Muscle layer of colon (tissue), 2 donors: Measurements from ENCODE around the gene SYMPK.
"Not testable (repeated sequence)": the region's sequence is repeated elsewhere in the genome, so short reads cannot be mapped to it uniquely, and the experiment has no call there.

ENCODE experiments used
- H3K27ac ChIP-seq: one replicate; pipeline ENCODE4 v1.7.0; 2013; ENCODE audit warnings: low read depth, mild to moderate bottlenecking, low read length, moderate library complexity
- H3K27me3 ChIP-seq, 2 donors: one replicate each; pipeline ENCODE4 v1.7.0; 2013; ENCODE audit warnings: low read length in 2 of 2, mild to moderate bottlenecking in 2 of 2; ENCODE audit not compliant: insufficient read depth in 2 of 2, control insufficient read depth in 1 of 2
- H3K36me3 ChIP-seq: one replicate; pipeline ENCODE4 v1.7.0; 2013; ENCODE audit warnings: mild to moderate bottlenecking, low read length; ENCODE audit not compliant: insufficient read depth
- H3K4me1 ChIP-seq: one replicate; pipeline ENCODE4 v1.7.0; 2013; ENCODE audit warnings: mild to moderate bottlenecking, low read length; ENCODE audit not compliant: insufficient read depth
- H3K4me3 ChIP-seq, 2 donors: one replicate each; pipeline ENCODE4 v1.7.0; 2013; ENCODE audit warnings: low read length in 2 of 2, low read depth in 1 of 2, mild to moderate bottlenecking in 1 of 2, moderate library complexity in 1 of 2
- H3K9ac ChIP-seq: one replicate; pipeline ENCODE4 v1.7.0; 2013; ENCODE audit warnings: low read length
- H3K9me3 ChIP-seq: one replicate; pipeline ENCODE4 v1.7.0; 2013; ENCODE audit warnings: mild to moderate bottlenecking, low read length
- donor health status: abdominal sarcoma.
- donor health status: Adenocarcinoma of cecum.

SYMPK gene

GRCh38 chr19:45874620-45874966, 11.6 kb upstream of the SYMPK start:
- Histone ChIP-seq H3K9ac (no peak overlapping the region), H3K27ac (no peak overlapping the region), H3K27me3 (peaks cover 0 to 18% of the 10 kb centered on the region in 2 donors), H3K36me3 (no peaks in the 10 kb centered on the region), H3K4me3 (no peak overlapping the region), H3K4me1 (no peaks in the 10 kb centered on the region), H3K9me3 (no peaks in the 10 kb centered on the region)

- H3K9me3 ChIP-seq = no peaks in the 10 kb centered on the region
- H3K36me3 ChIP-seq = no peaks in the 10 kb centered on the region
- H3K9ac ChIP-seq = no peak overlapping the region
- no peak overlapping the region for H3K4me3 ChIP-seq
- H3K27me3 ChIP-seq = peaks cover 0 to 13% of the 10 kb centered on the region in 2 donors
- H3K27ac ChIP-seq = no peak overlapping the region
- H3K4me1 ChIP-seq = no peaks in the 10 kb centered on the region
These were observed 10.3 kb upstream of the SYMPK start for GRCh38 chr19:45873219-45873772.

GRCh38 chr19:45872095-45872919, 9.4 kb upstream of the SYMPK start:
- H3K27me3 ChIP-seq = peaks cover 0 to 9% of the 10 kb centered on the region in 2 donors
- H3K4me1 ChIP-seq = no peaks in the 10 kb centered on the region
- H3K36me3 ChIP-seq = no peaks in the 10 kb centered on the region
- H3K4me3 ChIP-seq = no peak overlapping the region
- no peak overlapping the region for H3K9ac ChIP-seq
- H3K27ac ChIP-seq = no peak overlapping the region
- H3K9me3 ChIP-seq = no peaks in the 10 kb centered on the region

GRCh38 chr19:45870798-45871197, 7.9 kb upstream of the SYMPK start:
- Histone ChIP-seq H3K4me1 (no peaks in the 10 kb centered on the region), H3K9ac (no peak overlapping the region), H3K9me3 (no peaks in the 10 kb centered on the region), H3K36me3 (no peaks in the 10 kb centered on the region), H3K27ac (no peak overlapping the region), H3K4me3 (no peak overlapping the region), H3K27me3 (no peaks in the 10 kb centered on the region)

- not testable (repeated sequence) for H3K9ac ChIP-seq, H3K4me3 ChIP-seq, H3K9me3 ChIP-seq, H3K27ac ChIP-seq, H3K36me3 ChIP-seq
- Histone ChIP-seq H3K4me1 (peaks cover 10% of the 10 kb centered on the region), H3K27me3 (peaks cover 15 to 19% of the 10 kb centered on the region in 2 donors)
These were observed 4.3 kb upstream of the SYMPK start for GRCh38 chr19:45867241-45867640.

GRCh38 chr19:45866400-45867176, 3.6 kb upstream of the SYMPK start:
- no peak overlapping the region for H3K27ac ChIP-seq
- H3K27me3 ChIP-seq = peaks cover 15 to 19% of the 10 kb centered on the region in 2 donors

GRCh38 chr19:45865269-45865948, 2.5 kb upstream of the SYMPK start:
- H3K4me3 ChIP-seq = no peak overlapping the region

More at GRCh38 chr19:45866400-45867176, 3.6 kb upstream of the SYMPK start:
- peaks cover 16% of the 10 kb centered on the region for H3K4me1 ChIP-seq
- no peak overlapping the region for H3K4me3 ChIP-seq
- H3K9me3 ChIP-seq = no peaks in the 10 kb centered on the region
- no peak overlapping the region for H3K9ac ChIP-seq
- no peaks in the 10 kb centered on the region for H3K36me3 ChIP-seq

GRCh38 chr19:45864629-45865082, 1.7 kb upstream of the SYMPK start:
- Histone ChIP-seq H3K27me3 (peaks cover 15 to 19% of the 10 kb centered on the region in 2 donors), H3K9ac (no peak overlapping the region), H3K9me3 (no peaks in the 10 kb centered on the region), H3K4me3 (no peak overlapping the region), H3K36me3 (no peaks in the 10 kb centered on the region), H3K27ac (no peak overlapping the region), H3K4me1 (peaks cover 16% of the 10 kb centered on the region)

More at GRCh38 chr19:45865269-45865948, 2.5 kb upstream of the SYMPK start:
- Histone ChIP-seq H3K27me3 (peaks cover 15 to 19% of the 10 kb centered on the region in 2 donors), H3K36me3 (no peaks in the 10 kb centered on the region), H3K27ac (no peak overlapping the region), H3K9ac (no peak overlapping the region), H3K9me3 (no peaks in the 10 kb centered on the region), H3K4me1 (peaks cover 16% of the 10 kb centered on the region)

- Histone ChIP-seq H3K36me3 (no peaks in the 10 kb centered on the region), H3K27me3 (peaks cover 15 to 19% of the 10 kb centered on the region in 2 donors), H3K4me3 (peak within 1 kb of the TSS; percentile 52 to 58), H3K9me3 (no peaks in the 10 kb centered on the region), H3K4me1 (peaks cover 16% of the 10 kb centered on the region), H3K27ac (no peak within 1 kb of the TSS), H3K9ac (no peak within 1 kb of the TSS)
These were observed 1.1 kb upstream of the SYMPK start, which contains the start of gene FOXA3 for GRCh38 chr19:45863840-45864628. FOXA3 (plus strand) TSS chr19:45864326; CDS start chr19:45864457, 131 bp downstream.

- no peak overlapping the region for H3K27ac ChIP-seq
- H3K27me3 ChIP-seq = peaks cover 15 to 19% of the 10 kb centered on the region in 2 donors
- H3K9me3 ChIP-seq = no peaks in the 10 kb centered on the region
- no peaks in the 10 kb centered on the region for H3K36me3 ChIP-seq
- no peak overlapping the region for H3K9ac ChIP-seq
- H3K4me3 ChIP-seq = peak overlapping the region; percentile 52 to 58
- H3K4me1 ChIP-seq = peaks cover 16% of the 10 kb centered on the region
These were observed 440 bp upstream of the SYMPK start for GRCh38 chr19:45863335-45863839.
